Loucy (cell line): ENCODE data around the gene RBM6.

Experiments used
- EZH2phosphoT487 ChIP-seq: fragments of 200-600 bp; IDR thresholded peaks from 2 replicates; pipeline ENCODE4 v1.6.1; 2018; ENCODE audit warnings: antibody characterized with exemption, mild to moderate bottlenecking, moderate library complexity, borderline replicate concordance
- TF ChIP-seq, protein P1 (sequence below): fragments of 200-600 bp; sonication (generic); conservative IDR thresholded peaks from 2 replicates; pipeline ENCODE4 v1.5.1; 2014; ENCODE audit warnings: mild to moderate bottlenecking, antibody characterized with exemption, low read length

DNA sequence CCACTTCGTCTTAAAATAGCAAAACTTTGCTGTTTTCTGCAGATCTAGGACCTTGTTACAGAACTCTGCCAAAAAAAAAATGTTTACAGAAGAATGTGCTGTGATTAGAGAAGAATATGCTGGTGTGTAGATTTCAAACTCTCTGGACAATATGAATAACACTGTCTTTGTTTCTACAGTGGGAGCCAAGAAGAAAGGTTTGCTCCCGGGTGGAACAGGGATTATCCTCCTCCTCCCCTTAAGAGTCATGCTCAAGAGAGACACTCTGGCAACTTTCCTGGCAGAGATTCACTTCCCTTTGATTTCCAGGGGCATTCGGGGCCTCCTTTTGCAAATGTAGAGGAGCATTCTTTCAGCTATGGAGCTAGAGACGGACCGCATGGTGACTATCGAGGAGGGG is 27.3 kb downstream of the RBM6 start:
- TF ChIP-seq, protein P1, sequence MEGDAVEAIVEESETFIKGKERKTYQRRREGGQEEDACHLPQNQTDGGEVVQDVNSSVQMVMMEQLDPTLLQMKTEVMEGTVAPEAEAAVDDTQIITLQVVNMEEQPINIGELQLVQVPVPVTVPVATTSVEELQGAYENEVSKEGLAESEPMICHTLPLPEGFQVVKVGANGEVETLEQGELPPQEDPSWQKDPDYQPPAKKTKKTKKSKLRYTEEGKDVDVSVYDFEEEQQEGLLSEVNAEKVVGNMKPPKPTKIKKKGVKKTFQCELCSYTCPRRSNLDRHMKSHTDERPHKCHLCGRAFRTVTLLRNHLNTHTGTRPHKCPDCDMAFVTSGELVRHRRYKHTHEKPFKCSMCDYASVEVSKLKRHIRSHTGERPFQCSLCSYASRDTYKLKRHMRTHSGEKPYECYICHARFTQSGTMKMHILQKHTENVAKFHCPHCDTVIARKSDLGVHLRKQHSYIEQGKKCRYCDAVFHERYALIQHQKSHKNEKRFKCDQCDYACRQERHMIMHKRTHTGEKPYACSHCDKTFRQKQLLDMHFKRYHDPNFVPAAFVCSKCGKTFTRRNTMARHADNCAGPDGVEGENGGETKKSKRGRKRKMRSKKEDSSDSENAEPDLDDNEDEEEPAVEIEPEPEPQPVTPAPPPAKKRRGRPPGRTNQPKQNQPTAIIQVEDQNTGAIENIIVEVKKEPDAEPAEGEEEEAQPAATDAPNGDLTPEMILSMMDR, result no peak
- TF ChIP-seq EZH2phosphoT487, result no peak
